IMR-90 (cell line): ENCODE results near the gene KRTAP11-1. TPM values are rescaled to one million over a fixed set of nuclear protein-coding genes. Genes with fewer than 3 reads are reported as not detected.

Experiments used
- ATAC-seq: fragments of 200-7000 bp; cut with Tn5 transposase; 2 replicates; pipeline ENCODE4 v1.9.1; 2020; ENCODE audit warnings: low read depth, mild to moderate bottlenecking, moderate library complexity
- BruUV-seq: library from RNA; stranded (reverse); fragments of 400-500 nt; replicated peaks from 2 replicates; lab custom pipeline; 2021; lab: Mats Ljungman, UMichigan
- CTCF ChIA-PET: fragments of 300-600 bp; formaldehyde crosslinking; extraction: SDS; loops from one replicate; lab custom pipeline; 2021; ENCODE audit warnings: antibody characterized with exemption; lab: Yijun Ruan, JAX
- POLR2A ChIA-PET: fragments of 300-600 bp; sonication (Branson Sonifier 250); formaldehyde crosslinking; loops from one replicate; lab custom pipeline; 2022; ENCODE audit warnings: antibody characterized with exemption; ENCODE audit not compliant: unreplicated experiment; lab: Charles Lee
- DNase-seq: peaks from one replicate; pipeline ENCODE4 v3.0.0; 2013
- H2AFZ ChIP-seq: replicated peaks from 2 replicates; pipeline ENCODE3; 2013; ENCODE audit warnings: low read length, mild to moderate bottlenecking; ENCODE audit not compliant: poor library complexity
- H2AK5ac ChIP-seq: 2 replicates; pipeline ENCODE4 v1.6.1; 2013; ENCODE audit warnings: low read depth, low read length, inconsistent platforms
- H2AK9ac ChIP-seq: replicated peaks from 2 replicates; pipeline ENCODE3; 2013; ENCODE audit warnings: mild to moderate bottlenecking, low read depth, low read length, moderate library complexity; ENCODE audit not compliant: poor library complexity
- H2BK120ac ChIP-seq: 2 replicates; pipeline ENCODE4 v1.6.1; 2013; ENCODE audit warnings: low read depth, low read length, inconsistent platforms
- H2BK15ac ChIP-seq: 3 replicates; pipeline ENCODE4 v1.6.1; 2013; ENCODE audit warnings: low read depth, low read length, inconsistent platforms
- H2BK20ac ChIP-seq: 2 replicates; pipeline ENCODE4 v1.6.1; 2013; ENCODE audit warnings: low read depth, mild to moderate bottlenecking, inconsistent platforms, low read length, moderate library complexity
- H2BK5ac ChIP-seq: 2 replicates; pipeline ENCODE4 v1.6.1; 2013; ENCODE audit warnings: mild to moderate bottlenecking, low read depth, low read length, inconsistent platforms; ENCODE audit not compliant: poor library complexity, severe bottlenecking
- H3K14ac ChIP-seq: replicated peaks from 2 replicates; pipeline ENCODE4 v1.6.1; 2013; ENCODE audit warnings: low read depth, low read length, inconsistent platforms
- H3K18ac ChIP-seq: 2 replicates; pipeline ENCODE4 v1.6.1; 2013; ENCODE audit warnings: low read depth, low read length, control low read depth
- H3K23ac ChIP-seq: 2 replicates; pipeline ENCODE4 v1.6.1; 2013; ENCODE audit warnings: low read depth, low read length, inconsistent platforms
- H3K27ac ChIP-seq: 2 replicates; pipeline ENCODE4 v1.5.1; 2013; ENCODE audit warnings: mild to moderate bottlenecking, control low read depth, low read length; ENCODE audit not compliant: insufficient read depth
- H3K27me3 ChIP-seq: 2 replicates; pipeline ENCODE4 v1.6.1; 2013; ENCODE audit warnings: low read length; ENCODE audit not compliant: control insufficient read depth, insufficient read depth
- H3K36me3 ChIP-seq: 2 replicates; pipeline ENCODE4 v1.6.1; 2013; ENCODE audit warnings: low read length, mixed read lengths; ENCODE audit not compliant: control insufficient read depth, insufficient read depth
- H3K4ac ChIP-seq: 2 replicates; pipeline ENCODE4 v1.6.1; 2013; ENCODE audit warnings: low read depth, low read length, inconsistent platforms
- H3K4me1 ChIP-seq: 2 replicates; pipeline ENCODE4 v1.6.1; 2013; ENCODE audit warnings: low read length, mixed read lengths; ENCODE audit not compliant: control insufficient read depth, insufficient read depth
- H3K4me2 ChIP-seq: 2 replicates; pipeline ENCODE4 v1.6.1; 2013; ENCODE audit warnings: low read depth, mild to moderate bottlenecking, control low read depth, low read length, moderate library complexity
- H3K4me3 ChIP-seq: 2 replicates; pipeline ENCODE4 v1.5.1; 2013; ENCODE audit warnings: low read depth, mild to moderate bottlenecking, control low read depth, low read length, moderate library complexity; ENCODE audit not compliant: insufficient read depth
- H3K56ac ChIP-seq: 2 replicates; pipeline ENCODE4 v1.6.1; 2013; ENCODE audit warnings: low read length, inconsistent platforms; ENCODE audit not compliant: insufficient read depth; ENCODE audit errors: extremely low read depth
- H3K79me1 ChIP-seq, 2 experiments: 2 replicates each; pipeline ENCODE4 v1.6.1; 2013; ENCODE audit warnings: low read length in 2 of 2, inconsistent platforms in 1 of 2, low read depth in 1 of 2
- H3K9ac ChIP-seq: 2 replicates; pipeline ENCODE4 v1.6.1; 2013; ENCODE audit warnings: low read depth, low read length, control low read depth
- H3K9me1 ChIP-seq: 2 replicates; pipeline ENCODE4 v1.6.1; 2013; ENCODE audit warnings: low read length, inconsistent platforms; ENCODE audit not compliant: insufficient read depth
- H3K9me3 ChIP-seq: 2 replicates; pipeline ENCODE4 v1.6.1; 2013; ENCODE audit warnings: low read length; ENCODE audit not compliant: control insufficient read depth, insufficient read depth
- H4K20me1 ChIP-seq: 2 replicates; pipeline ENCODE4 v1.6.1; 2013; ENCODE audit warnings: low read length, inconsistent platforms; ENCODE audit not compliant: insufficient read depth
- H4K5ac ChIP-seq: 2 replicates; pipeline ENCODE4 v1.6.1; 2013; ENCODE audit warnings: mild to moderate bottlenecking, low read depth, low read length, control low read depth
- H4K8ac ChIP-seq, 2 experiments: 2 replicates each; pipeline ENCODE4 v1.6.1; 2013; ENCODE audit warnings: low read depth in 2 of 2, low read length in 2 of 2, control low read depth in 1 of 2, inconsistent platforms in 1 of 2
- H4K91ac ChIP-seq: 2 replicates; pipeline ENCODE4 v1.6.1; 2013; ENCODE audit warnings: low read depth, low read length, inconsistent platforms; ENCODE audit not compliant: insufficient read depth
- BHLHE40 ChIP-seq: fragments of 150-350 bp; IDR thresholded peaks from 2 replicates; pipeline ENCODE4 v1.6.1; 2016; ENCODE audit warnings: mild to moderate bottlenecking, low read depth, low read length
- NFE2L2 ChIP-seq: fragments of 150-350 bp; IDR thresholded peaks from 2 replicates; pipeline ENCODE4 v1.6.1; 2016; ENCODE audit warnings: low read depth, mild to moderate bottlenecking, low read length
- POLR2A ChIP-seq: IDR thresholded peaks from 2 replicates; pipeline ENCODE4 v1.6.1; 2012; ENCODE audit warnings: mild to moderate bottlenecking, low read depth, low read length
- RFX5 ChIP-seq: IDR thresholded peaks from 2 replicates; pipeline ENCODE4 v1.8.0; 2012; ENCODE audit warnings: low read depth, mild to moderate bottlenecking, low read length, moderate library complexity
- USF2 ChIP-seq: fragments of 150-350 bp; IDR thresholded peaks from 2 replicates; pipeline ENCODE4 v1.6.1; 2017; ENCODE audit warnings: mild to moderate bottlenecking, antibody characterized with exemption, low read length, low read depth
- WGBS, 2 experiments: methylation state at CpG; one replicate each; pipeline versions ENCODE4 v1.1.5 to v1.1.7; 2013; ENCODE audit warnings: missing lambda C conversion rate in 2 of 2; ENCODE audit not compliant: insufficient read length in 1 of 2; ENCODE audit errors: extremely low coverage in 2 of 2; 5-methylcytosine and 5-hydroxymethylcytosine counted together
- dilution Hi-C: fragments of 300-500 bp; cut with HindIII; formaldehyde crosslinking; loops from one replicate; pipeline ENCODE4 v1.14.3; 2018; ENCODE audit warnings: low sequenced_read_pairs; ENCODE audit not compliant: unreplicated experiment
- in situ Hi-C: fragments of 300-500 bp; cut with MboI; formaldehyde crosslinking; loops from 3 replicates; pipeline ENCODE4 v1.14.3; 2019; ENCODE audit warnings: low sequenced_read_pairs, inconsistent platforms, mixed read lengths
- intact Hi-C: fragments of 100-400 bp; cut with micrococcal nuclease; formaldehyde crosslinking; loops from 2 replicates; pipeline ENCODE4 v1.10.0; 2022
- polyA plus RNA-seq, 3 experiments: library from polyadenylated mRNA; depleted of rRNA; stranded (reverse); fragments of >200 nt; gene quantifications; 2 replicates each; pipeline ENCODE4 v1.2.3, GENCODE V29; 2012; ENCODE audit warnings: low replicate concordance in 1 of 3
- total RNA-seq: library from RNA; depleted of rRNA; stranded (reverse); fragments of >200 nt; gene quantifications from 2 replicates; pipeline ENCODE4 v1.2.3, GENCODE V29; 2012

Gene KRTAP11-1
- total and polyA plus RNA-seq, 2 of the 4 experiments (the other 2 are of a cell fraction): not detected

DNA sequence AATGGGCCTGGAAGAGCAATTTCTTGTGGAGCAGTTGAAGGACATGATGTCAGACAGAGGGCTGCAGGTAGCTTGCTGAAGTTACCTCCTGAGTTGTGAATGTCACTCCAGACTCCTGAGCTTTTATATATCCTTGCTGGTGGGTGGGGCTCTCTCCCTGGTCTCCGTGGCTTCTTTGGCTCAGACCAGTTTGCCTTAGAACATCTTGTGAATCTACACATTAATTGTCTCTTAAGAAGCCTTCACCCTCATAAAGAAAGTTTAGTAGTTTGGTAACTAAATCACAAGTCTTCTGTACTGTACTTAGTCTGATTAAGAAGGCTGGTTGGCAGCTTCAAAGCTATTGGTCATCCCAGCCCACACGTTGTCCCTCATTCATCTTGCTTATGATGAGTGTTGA lies at the start of gene KRTAP11-1 (continued):
- no peak for TF ChIP-seq POLR2A

DNA sequence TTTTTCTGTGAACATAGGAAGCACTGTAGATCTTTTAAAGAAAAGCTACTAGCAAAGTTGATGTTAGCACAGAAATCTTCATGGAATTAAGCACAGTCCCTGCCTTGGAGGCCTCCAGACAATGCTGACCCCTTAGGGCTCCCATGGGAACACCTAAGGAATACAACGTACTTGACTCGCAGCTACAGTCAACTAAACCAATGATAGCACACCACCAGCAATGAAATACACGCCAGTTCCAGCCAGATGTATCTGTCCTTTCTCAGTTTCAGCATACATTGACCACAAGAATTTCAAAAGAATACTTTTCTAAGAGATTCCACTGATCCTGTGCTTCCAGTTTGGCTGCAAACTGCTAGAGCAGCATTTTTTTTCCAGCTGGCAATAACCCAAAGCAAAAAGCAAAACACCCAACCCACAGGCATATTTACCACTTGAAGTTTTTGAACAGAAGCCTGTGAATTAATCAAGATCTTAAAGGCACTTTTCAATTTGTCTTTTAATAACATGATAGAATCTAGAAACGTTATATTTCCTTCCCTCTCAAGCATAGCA lies 42.8 kb upstream of the KRTAP11-1 start:
- in situ Hi-C loops (no loop called here), dilution Hi-C loops (no loop called here), intact Hi-C loops (no loop called here)
- Histone ChIP-seq H3K27ac (no peak overlapping the region), H2BK20ac (no peak overlapping the region), H3K9me1 (no peaks in the 10 kb centered on the region), H3K4me1 (no peaks in the 10 kb centered on the region), H3K18ac (no peak overlapping the region), H2AFZ (no peak overlapping the region), H3K36me3 (no peaks in the 10 kb centered on the region), H2BK5ac (no peak overlapping the region), H2BK120ac (no peak overlapping the region), H4K8ac (no peak overlapping the region), H4K91ac (no peak overlapping the region), H2AK5ac (no peak overlapping the region), H4K20me1 (no peaks in the 10 kb centered on the region), H2AK9ac (no peak overlapping the region), H3K79me1 (no peaks in the 10 kb centered on the region), H3K4me2 (no peak overlapping the region), H3K23ac (no peak overlapping the region), H3K14ac (no peak overlapping the region), H3K4ac (no peak overlapping the region), H3K27me3 (no peaks in the 10 kb centered on the region), H3K56ac (no peak overlapping the region), H2BK15ac (no peak overlapping the region), H3K4me3 (no peak overlapping the region), H4K5ac (no peak overlapping the region), H3K9ac (no peak overlapping the region), H3K9me3 (peaks cover 16% of the 10 kb centered on the region)
- DNase-seq: no peak
- ChIA-PET POLR2A (no interaction called here), CTCF (no interaction called here)
- BruUV-seq: no TSS peak
- 30% methylated on average over 3 of the region's 4 CpGs; no CpG with 5 or more reads in 1 of the 2 experiments for WGBS, 2 experiments
- TF ChIP-seq USF2 (no peak), POLR2A (no peak), NFE2L2 (no peak), BHLHE40 (no peak), RFX5 (no peak)
- no peak for ATAC-seq
